GM19023 (cell line): ENCODE results near the gene COL20A1.
"Not testable (repeated sequence)": the region's sequence is repeated elsewhere in the genome, so short reads cannot be mapped to it uniquely, and the experiment has no call there.

Experiments used
- ATAC-seq: cut with Tn5 transposase; IDR thresholded peaks from one replicate; pipeline ENCODE4 v1.9.1; 2021; ENCODE audit warnings: mild to moderate bottlenecking, moderate library complexity; ENCODE audit not compliant: unreplicated experiment

COL20A1 gene

GRCh38 chr20:63370618-63371187, 77.7 kb downstream of the COL20A1 start:
- no peak for ATAC-seq

GRCh38 chr20:63371291-63371865, 78.4 kb downstream of the COL20A1 start:
- ATAC-seq, result no peak

GRCh38 chr20:63372971-63373885, 80.2 kb downstream of the COL20A1 start:
- no peak for ATAC-seq

GRCh38 chr20:63373996-63374395, 81.0 kb downstream of the COL20A1 start:
- ATAC-seq, result no peak

- ATAC-seq, result no peak
Observed at GRCh38 chr20:63374504-63374903, 81.5 kb downstream of the COL20A1 start.

GRCh38 chr20:63375438-63375837, 82.5 kb downstream of the COL20A1 start:
- no peak for ATAC-seq

GRCh38 chr20:63376283-63377250, 83.6 kb downstream of the COL20A1 start:
- ATAC-seq, result no peak

- ATAC-seq, result no peak
Observed at GRCh38 chr20:63377256-63377941, 84.4 kb downstream of the COL20A1 start.

- ATAC-seq, result no peak
Observed at GRCh38 chr20:63377951-63378381, 85.0 kb downstream of the COL20A1 start.

GRCh38 chr20:63378626-63379025, 85.6 kb downstream of the COL20A1 start:
- ATAC-seq, result no peak

GRCh38 chr20:63379296-63379695, 86.3 kb downstream of the COL20A1 start:
- no peak for ATAC-seq

- ATAC-seq, result not testable (repeated sequence)
Observed at GRCh38 chr20:63379872-63380271, 86.9 kb downstream of the COL20A1 start.

- no peak for ATAC-seq
Observed at GRCh38 chr20:63380346-63380870, 87.4 kb downstream of the COL20A1 start.

- ATAC-seq, result no peak
Observed at GRCh38 chr20:63381781-63382431, 88.9 kb downstream of the COL20A1 start.

GRCh38 chr20:63382551-63383300, 89.7 kb downstream of the COL20A1 start:
- ATAC-seq, result no peak

- no peak for ATAC-seq
Observed at GRCh38 chr20:63383556-63383955, 90.6 kb downstream of the COL20A1 start.

- no peak for ATAC-seq
Observed at GRCh38 chr20:63384336-63384735, 91.3 kb downstream of the COL20A1 start.
